Endothelial cell of umbilical vein (primary cell): Measurements from ENCODE around the gene SST. TPM values are rescaled to one million over a fixed set of nuclear protein-coding genes. Genes with fewer than 3 reads are reported as not detected.

Experiments
- BruUV-seq: library from RNA; stranded (reverse); fragments of 400-500 nt; replicated peaks from 2 replicates; lab custom pipeline; 2021; lab: Mats Ljungman, UMichigan
- CTCF ChIA-PET: fragments of 300-600, 350-600 bp; sonication (Branson Sonifier 250); formaldehyde crosslinking; loops from one replicate; lab custom pipeline; 2021; ENCODE audit warnings: antibody characterized with exemption, inconsistent platforms; lab: Charles Lee
- POLR2A ChIA-PET: fragments of 300-600, 350-600 bp; sonication (Branson Sonifier 250); formaldehyde crosslinking; loops from one replicate; lab custom pipeline; 2021; ENCODE audit warnings: antibody characterized with exemption, inconsistent platforms; lab: Charles Lee
- DNase-seq: peaks from one replicate; pipeline ENCODE4 v3.0.0-alpha.2; 2011; ENCODE audit warnings: low read depth, low spot score
- FAIRE-seq: peaks from 2 replicates; lab custom pipeline; 2011; peaks lifted over from hg19 to GRCh38; lab: Jason Lieb, UNC
- H2AFZ ChIP-seq: 2 replicates; pipeline ENCODE4 v1.6.0; 2012; ENCODE audit warnings: low read depth, low read length, control low read depth, inconsistent platforms
- H3K27ac ChIP-seq: 2 replicates; pipeline ENCODE4 v1.5.1; 2011; ENCODE audit warnings: low read depth, mild to moderate bottlenecking, control low read depth, low read length, moderate library complexity; ENCODE audit not compliant: insufficient read depth
- H3K27me3 ChIP-seq, 2 experiments: 2 replicates each; pipeline versions ENCODE4 v1.6.0 to v1.6.1; 2011; ENCODE audit warnings: low read length in 2 of 2, mixed read lengths in 1 of 2; ENCODE audit not compliant: control insufficient read depth in 2 of 2, insufficient read depth in 2 of 2
- H3K36me3 ChIP-seq, 2 experiments: 2 replicates in 1 of 2; 3 replicates in 1 of 2; pipeline ENCODE4 v1.5.1; 2011; ENCODE audit warnings: low read length in 2 of 2, mild to moderate bottlenecking in 1 of 2, moderate library complexity in 1 of 2; ENCODE audit not compliant: control insufficient read depth in 2 of 2, insufficient read depth in 2 of 2; ENCODE audit errors: extremely low read depth in 1 of 2
- H3K4me1 ChIP-seq: 3 replicates; pipeline ENCODE4 v1.5.1; 2011; ENCODE audit warnings: mild to moderate bottlenecking, low read length; ENCODE audit not compliant: control insufficient read depth, insufficient read depth; ENCODE audit errors: extremely low read depth
- H3K4me2 ChIP-seq: 2 replicates; pipeline ENCODE4 v1.6.1; 2011; ENCODE audit warnings: low read length, control low read depth, mixed read lengths; ENCODE audit not compliant: insufficient read depth
- H3K4me3 ChIP-seq, 3 experiments: fragments of 200-600 bp in 1 of 3; sonication (generic), shearing (Covaris generic) in 1 of 3; replicated peaks in 1 of 3; 2 replicates each; pipeline ENCODE4 v1.5.1; 2011 to 2016; ENCODE audit warnings: control low read depth in 3 of 3, low read length in 3 of 3, mild to moderate bottlenecking in 2 of 3, inconsistent platforms in 1 of 3, low read depth in 1 of 3, moderate library complexity in 1 of 3; ENCODE audit not compliant: insufficient read depth in 1 of 3
- H3K79me2 ChIP-seq: 2 replicates; pipeline ENCODE4 v1.6.0; 2012; ENCODE audit warnings: low read length, inconsistent platforms; ENCODE audit not compliant: control insufficient read depth, insufficient read depth
- H3K9ac ChIP-seq: replicated peaks from 2 replicates; pipeline ENCODE3; 2011; ENCODE audit warnings: low read length, control low read depth; ENCODE audit not compliant: insufficient read depth; ENCODE audit errors: extremely low read depth
- H3K9me1 ChIP-seq: replicated peaks from 3 replicates; pipeline ENCODE4 v1.6.0; 2011; ENCODE audit warnings: mild to moderate bottlenecking, low read length; ENCODE audit not compliant: control insufficient read depth, insufficient read depth; ENCODE audit errors: extremely low read depth
- H3K9me3 ChIP-seq: replicated peaks from 2 replicates; pipeline ENCODE4 v1.5.1; 2012; ENCODE audit warnings: low read length, inconsistent platforms; ENCODE audit not compliant: control insufficient read depth, insufficient read depth
- H4K20me1 ChIP-seq: replicated peaks from 2 replicates; pipeline ENCODE3; 2011; ENCODE audit warnings: mild to moderate bottlenecking, low read length; ENCODE audit not compliant: control insufficient read depth, insufficient read depth; ENCODE audit errors: extremely low read depth
- EZH2 ChIP-seq: IDR thresholded peaks from 2 replicates; pipeline ENCODE4 v1.6.1; 2012; ENCODE audit warnings: borderline replicate concordance, low read depth, mild to moderate bottlenecking, moderate library complexity, low read length, inconsistent platforms; ENCODE audit not compliant: severe bottlenecking
- FOS ChIP-seq: IDR thresholded peaks from 2 replicates; pipeline ENCODE4 v1.6.1; 2011; ENCODE audit warnings: mild to moderate bottlenecking, low read length, moderate library complexity, borderline replicate concordance; ENCODE audit not compliant: insufficient read depth
- GATA2 ChIP-seq: IDR thresholded peaks from 2 replicates; pipeline ENCODE4 v1.7.0; 2011; ENCODE audit warnings: low read depth, mild to moderate bottlenecking, moderate library complexity, mixed read lengths, low read length; ENCODE audit not compliant: insufficient read length, insufficient read depth
- JUN ChIP-seq: IDR thresholded peaks from 2 replicates; pipeline ENCODE4 v1.6.1; 2011; ENCODE audit warnings: borderline replicate concordance, low read depth; ENCODE audit not compliant: insufficient read length, insufficient read depth
- MYC ChIP-seq: IDR thresholded peaks from one replicate; pipeline ENCODE4 v1.6.1; 2011; ENCODE audit warnings: mild to moderate bottlenecking, low read depth, low read length
- POLR2A ChIP-seq: IDR thresholded peaks from 2 replicates; pipeline ENCODE4 v1.6.1; 2012; ENCODE audit warnings: low read depth, mild to moderate bottlenecking, control low read depth, low read length
- POLR2AphosphoS5 ChIP-seq: IDR thresholded peaks from 2 replicates; pipeline ENCODE4 v1.6.1; 2012; ENCODE audit warnings: low read depth, mild to moderate bottlenecking, control low read depth, low read length, moderate library complexity; ENCODE audit not compliant: insufficient read depth
- dilution Hi-C: fragments of 300-500 bp; cut with MboI; formaldehyde crosslinking; loops from one replicate; pipeline ENCODE4 v1.15.0; 2019; ENCODE audit warnings: low sequenced_read_pairs; ENCODE audit not compliant: extremely low pct_ligation_motif_present
- intact Hi-C: fragments of 100-400 bp; cut with micrococcal nuclease; formaldehyde crosslinking; loops from one replicate; pipeline ENCODE4 v1.10.0; 2022
- polyA plus RNA-seq, 4 experiments: library from polyadenylated mRNA; depleted of rRNA in 3 of 4; stranded (reverse) in 3 of 4; unstranded in 1 of 4; fragments of >200 nt; gene quantifications; 2 replicates each; pipeline versions ENCODE4 v1.2.1 to v1.2.3, GENCODE V29; 2011 to 2012; ENCODE audit warnings: missing spikeins in 1 of 4
- total RNA-seq: library from RNA; stranded (reverse); gene quantifications from 2 replicates; pipeline ENCODE4 v1.2.3, GENCODE V29; 2021
- TF ChIP-seq, protein P1 (sequence below), 2 donors: IDR thresholded peaks; 1 replicate in 1 of 2; 2 replicates in 1 of 2; pipeline ENCODE4 v1.5.1; 2011; ENCODE audit warnings: low read length in 2 of 2, mild to moderate bottlenecking in 2 of 2, moderate library complexity in 2 of 2, control low read depth in 1 of 2, inconsistent platforms in 1 of 2, low read depth in 1 of 2; ENCODE audit not compliant: insufficient read depth in 1 of 2; ENCODE audit errors: extremely low read depth in 1 of 2
- TF ChIP-seq, protein P2 (sequence below): IDR thresholded peaks from 2 replicates; pipeline ENCODE4 v1.6.1; 2011; ENCODE audit not compliant: insufficient read depth, insufficient read length

The SST gene
- total and polyA plus RNA-seq, 2 donors (not counting 3 experiments of a cell fraction or from before 2014, with no cell fraction given): not detected

DNA sequence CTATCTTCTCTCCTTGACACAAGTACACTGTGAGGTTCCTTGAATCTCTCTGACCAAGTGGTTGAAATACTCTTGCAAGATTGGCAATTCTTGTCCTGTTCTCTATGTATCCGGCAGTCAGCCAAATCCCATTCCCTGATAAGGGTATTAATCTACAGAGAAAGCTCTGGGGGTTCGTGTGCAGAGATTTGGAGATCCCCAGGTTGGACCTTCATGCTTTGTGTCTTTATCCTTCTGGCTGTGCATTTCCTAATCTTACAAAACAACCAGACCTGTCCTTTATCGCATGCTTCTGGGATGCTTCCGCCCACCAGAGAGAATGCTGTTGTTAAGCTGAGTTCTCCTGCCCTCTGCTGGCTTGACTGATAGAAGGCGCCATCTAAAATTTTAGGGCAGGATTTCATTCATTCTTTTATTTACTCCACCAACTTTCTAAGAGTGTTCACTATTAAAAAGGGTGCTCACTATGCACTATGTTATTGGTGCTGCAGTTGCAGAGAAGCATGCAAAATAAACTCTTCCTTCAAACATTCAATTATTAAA, 8.6 kb upstream of the SST start:
- FAIRE-seq (peak; percentile 75), DNase-seq (peak; percentile 42)
- H3K9me3 ChIP-seq: no peaks in the 10 kb centered on the region
- TF ChIP-seq JUN: no peak
- TF ChIP-seq, protein P1, sequence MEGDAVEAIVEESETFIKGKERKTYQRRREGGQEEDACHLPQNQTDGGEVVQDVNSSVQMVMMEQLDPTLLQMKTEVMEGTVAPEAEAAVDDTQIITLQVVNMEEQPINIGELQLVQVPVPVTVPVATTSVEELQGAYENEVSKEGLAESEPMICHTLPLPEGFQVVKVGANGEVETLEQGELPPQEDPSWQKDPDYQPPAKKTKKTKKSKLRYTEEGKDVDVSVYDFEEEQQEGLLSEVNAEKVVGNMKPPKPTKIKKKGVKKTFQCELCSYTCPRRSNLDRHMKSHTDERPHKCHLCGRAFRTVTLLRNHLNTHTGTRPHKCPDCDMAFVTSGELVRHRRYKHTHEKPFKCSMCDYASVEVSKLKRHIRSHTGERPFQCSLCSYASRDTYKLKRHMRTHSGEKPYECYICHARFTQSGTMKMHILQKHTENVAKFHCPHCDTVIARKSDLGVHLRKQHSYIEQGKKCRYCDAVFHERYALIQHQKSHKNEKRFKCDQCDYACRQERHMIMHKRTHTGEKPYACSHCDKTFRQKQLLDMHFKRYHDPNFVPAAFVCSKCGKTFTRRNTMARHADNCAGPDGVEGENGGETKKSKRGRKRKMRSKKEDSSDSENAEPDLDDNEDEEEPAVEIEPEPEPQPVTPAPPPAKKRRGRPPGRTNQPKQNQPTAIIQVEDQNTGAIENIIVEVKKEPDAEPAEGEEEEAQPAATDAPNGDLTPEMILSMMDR (IDR thresholded peaks at IDR 0.05; ENCODE audit: extremely low read depth in 1 of 2, insufficient read depth in 1 of 2, low read depth in 1 of 2, low read length in 2 of 2): peak; percentile 34 to 58
- H3K27me3 ChIP-seq: peaks cover 0 to 2% of the 10 kb centered on the region in 2 experiments
- H3K4me1 ChIP-seq: no peaks in the 10 kb centered on the region
- H3K79me2 ChIP-seq: no peaks in the 10 kb centered on the region
- POLR2A ChIA-PET: interaction anchor here (0.9 kb wide), 1 partner anchor 362 kb away, joined by 3 read pairs; no protein-coding TSS in a partner anchor
- CTCF ChIA-PET: interaction anchor here (0.9 to 8.1 kb wide), 42 partner anchors 9 to 1695 kb away, joined by 3 to 486 read pairs (median 6); partner anchors contain the start of genes RPL39L, RTP2 and SST
- no peak overlapping the region for H3K4me3 ChIP-seq
- H3K27ac ChIP-seq: no peak overlapping the region
- no peaks in the 10 kb centered on the region for H3K9me1 ChIP-seq
- dilution Hi-C loops: loop anchor here (25.0 kb wide), 1 partner anchor 366 kb away; no protein-coding TSS in a partner anchor
- H3K36me3 ChIP-seq: no peaks in the 10 kb centered on the region
- no peak overlapping the region for H2AFZ ChIP-seq
- H3K4me2 ChIP-seq: no peak overlapping the region
- no peaks in the 10 kb centered on the region for H4K20me1 ChIP-seq
- H3K9ac ChIP-seq: no peak overlapping the region
- no TSS peak for BruUV-seq
- intact Hi-C loops: loop anchor here (1.0 kb wide), 5 partner anchors 36 to 565 kb away; no protein-coding TSS in a partner anchor

DNA sequence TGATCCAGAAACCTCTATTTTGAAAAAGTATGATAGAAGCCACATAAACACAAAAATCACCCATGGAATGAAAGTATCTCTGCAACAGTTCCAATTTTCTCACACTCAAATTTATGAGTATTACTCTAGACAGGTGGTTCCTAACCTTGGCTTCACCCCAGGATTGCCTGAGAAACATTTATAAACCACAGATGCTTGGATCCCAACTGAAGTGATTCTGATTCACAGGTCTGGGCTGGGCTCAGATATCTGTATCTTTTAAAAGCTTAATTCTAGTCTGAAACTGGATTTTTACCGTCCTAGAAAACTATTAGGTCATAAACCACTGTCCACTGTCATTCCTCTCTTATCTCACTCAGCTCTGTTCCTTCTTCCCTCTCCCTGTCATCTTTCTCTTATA, 7.4 kb upstream of the SST start:
- Histone ChIP-seq H3K9me1 (no peaks in the 10 kb centered on the region), H3K27me3 (peaks cover 0 to 2% of the 10 kb centered on the region in 2 experiments), H3K27ac (no peak overlapping the region), H4K20me1 (no peaks in the 10 kb centered on the region), H3K36me3 (no peaks in the 10 kb centered on the region), H3K4me2 (no peak overlapping the region), H3K79me2 (no peaks in the 10 kb centered on the region), H3K4me1 (no peaks in the 10 kb centered on the region), H3K4me3 (no peak overlapping the region), H2AFZ (no peak overlapping the region), H3K9ac (no peak overlapping the region), H3K9me3 (no peaks in the 10 kb centered on the region)
- no peak for FAIRE-seq
- POLR2A ChIA-PET: no interaction called here
- BruUV-seq: no TSS peak
- TF ChIP-seq, protein P2, sequence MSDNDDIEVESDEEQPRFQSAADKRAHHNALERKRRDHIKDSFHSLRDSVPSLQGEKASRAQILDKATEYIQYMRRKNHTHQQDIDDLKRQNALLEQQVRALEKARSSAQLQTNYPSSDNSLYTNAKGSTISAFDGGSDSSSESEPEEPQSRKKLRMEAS: no peak
- TF ChIP-seq POLR2A (no peak), GATA2 (no peak), MYC (no peak), JUN (no peak), FOS (no peak), POLR2AphosphoS5 (no peak), EZH2 (no peak)
- TF ChIP-seq, protein P1 (IDR thresholded peaks at IDR 0.05; ENCODE audit: extremely low read depth in 1 of 2, insufficient read depth in 1 of 2, low read depth in 1 of 2, low read length in 2 of 2): no peak
- DNase-seq: no peak
- dilution Hi-C loops (loop anchor here (25.0 kb wide), 1 partner anchor 365 kb away; no protein-coding TSS in a partner anchor), intact Hi-C loops (no loop called here)
- CTCF ChIA-PET: interaction anchor here (0.7 to 8.1 kb wide), 4 partner anchors 8 to 457 kb away, joined by 3 to 396 read pairs (median 42); partner anchors contain the start of gene SST
